ENCODE results near the gene OCEL1.
A peak's percentile ranks its signal among the peaks of the same experiment; 100 is the strongest.
"Not testable (repeated sequence)": the region's sequence is repeated elsewhere in the genome, so short reads cannot be mapped to it uniquely, and the experiment has no call there.

The OCEL1 gene

GRCh38 chr19:17184371-17184841 lies 41.6 kb upstream of the OCEL1 start:
- Mint-ChIP-seq H3K4me3 (no peak overlapping the region), H3K27me3 (ENCODE audit: low read depth) (peaks cover 8% of the 10 kb centered on the region), H3K4me1 (peaks cover 5% of the 10 kb centered on the region), H3K9me3 (no peaks in the 10 kb centered on the region), H3K27ac (peak overlapping the region in 2 of 3 experiments; percentile 8 to 27), H3K36me3 (ENCODE audit: low read depth) (peaks cover 42% of the 10 kb centered on the region)
- TF ChIP-seq CTCF (IDR thresholded peaks at IDR 0.05; ENCODE audit: unreplicated experiment in 3 of 3), result no peak

GRCh38 chr19:17185590-17185989 lies 40.4 kb upstream of the OCEL1 start:
- no peaks in the 10 kb centered on the region for H3K9me3 Mint-ChIP-seq
- no peak overlapping the region for H3K4me3 Mint-ChIP-seq
- peaks cover 44% of the 10 kb centered on the region for H3K36me3 Mint-ChIP-seq (ENCODE audit: low read depth)
- TF ChIP-seq CTCF (IDR thresholded peaks at IDR 0.05; ENCODE audit: unreplicated experiment in 3 of 3), result no peak
- peaks cover 5% of the 10 kb centered on the region for H3K4me1 Mint-ChIP-seq
- H3K27ac Mint-ChIP-seq, result no peak overlapping the region
- peaks cover 8% of the 10 kb centered on the region for H3K27me3 Mint-ChIP-seq (ENCODE audit: low read depth)

DNA sequence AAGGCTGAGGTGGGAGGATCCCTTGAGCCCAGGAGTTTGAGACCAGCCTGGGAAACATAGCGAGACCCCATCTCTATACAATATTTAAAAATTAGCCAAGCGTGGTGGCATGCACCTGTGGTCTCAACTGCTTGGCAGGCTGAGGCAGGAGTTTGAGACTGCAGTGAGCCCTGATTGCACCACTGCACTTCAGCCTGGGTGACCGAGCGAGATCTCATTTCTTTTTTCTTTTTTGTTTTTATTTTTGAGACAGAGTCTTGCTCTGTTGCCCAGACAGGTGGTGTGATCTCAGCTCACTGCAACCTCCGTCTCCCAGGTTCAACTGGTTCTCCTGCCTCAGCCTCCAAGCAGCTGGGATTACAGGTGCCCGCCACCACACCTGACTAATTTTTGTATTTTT lies 34.3 kb upstream of the OCEL1 start:
- H3K27me3 Mint-ChIP-seq (ENCODE audit: low read depth); H3K4me1 Mint-ChIP-seq; H3K9me3 Mint-ChIP-seq; H3K27ac Mint-ChIP-seq; H3K4me3 Mint-ChIP-seq: not testable (repeated sequence)
- peaks cover 45% of the 10 kb centered on the region for H3K36me3 Mint-ChIP-seq (ENCODE audit: low read depth)

DNA sequence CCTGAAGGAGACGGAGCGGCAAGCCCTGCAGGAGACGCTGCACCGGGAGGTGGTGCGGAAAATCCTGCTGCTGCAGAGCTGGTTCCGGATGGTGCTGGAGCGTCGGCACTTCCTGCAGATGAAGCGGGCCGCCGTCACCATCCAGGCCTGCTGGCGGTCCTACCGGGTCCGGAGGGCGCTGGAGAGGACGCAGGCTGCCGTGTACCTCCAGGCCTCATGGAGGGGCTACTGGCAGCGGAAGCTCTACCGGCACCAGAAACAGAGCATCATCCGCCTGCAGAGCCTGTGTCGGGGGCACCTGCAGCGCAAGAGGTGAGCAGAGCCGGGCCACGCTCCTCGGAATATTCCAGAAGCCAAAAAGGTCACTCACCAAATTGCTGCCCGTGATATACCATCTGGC lies 33.3 kb upstream of the OCEL1 start:
- H3K27ac Mint-ChIP-seq, result no peak overlapping the region
- H3K4me1 Mint-ChIP-seq, result no peaks in the 10 kb centered on the region
- no peak for TF ChIP-seq CTCF (IDR thresholded peaks at IDR 0.05; ENCODE audit: unreplicated experiment in 3 of 3)
- H3K4me3 Mint-ChIP-seq, result no peak overlapping the region
- H3K36me3 Mint-ChIP-seq (ENCODE audit: low read depth), result peaks cover 49% of the 10 kb centered on the region
- no peaks in the 10 kb centered on the region for H3K27me3 Mint-ChIP-seq (ENCODE audit: low read depth)
- no peaks in the 10 kb centered on the region for H3K9me3 Mint-ChIP-seq

GRCh38 chr19:17194608-17195007 lies 31.4 kb upstream of the OCEL1 start:
- no peak overlapping the region for H3K4me3 Mint-ChIP-seq
- H3K27me3 Mint-ChIP-seq (ENCODE audit: low read depth), result no peaks in the 10 kb centered on the region
- H3K9me3 Mint-ChIP-seq, result no peaks in the 10 kb centered on the region
- no peak overlapping the region for H3K27ac Mint-ChIP-seq
- TF ChIP-seq CTCF (IDR thresholded peaks at IDR 0.05; ENCODE audit: unreplicated experiment in 3 of 3), result no peak
- H3K36me3 Mint-ChIP-seq (ENCODE audit: low read depth), result peaks cover 57% of the 10 kb centered on the region
- H3K4me1 Mint-ChIP-seq, result no peaks in the 10 kb centered on the region

DNA sequence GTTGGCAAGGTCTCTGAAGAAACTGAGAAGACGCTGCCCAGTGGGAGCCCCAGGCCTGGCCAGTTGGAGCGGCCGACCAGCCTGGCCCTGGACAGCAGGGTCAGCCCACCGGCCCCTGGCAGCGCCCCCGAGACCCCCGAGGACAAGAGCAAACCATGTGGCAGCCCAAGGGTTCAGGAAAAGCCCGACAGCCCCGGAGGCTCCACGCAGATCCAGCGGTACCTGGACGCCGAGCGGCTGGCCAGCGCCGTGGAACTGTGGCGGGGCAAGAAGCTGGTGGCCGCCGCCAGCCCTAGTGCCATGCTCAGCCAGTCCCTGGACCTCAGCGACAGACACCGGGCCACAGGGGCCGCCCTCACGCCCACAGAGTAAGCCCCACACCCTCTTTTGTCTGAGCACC lies 30.9 kb upstream of the OCEL1 start:
- Mint-ChIP-seq H3K27ac (no peak overlapping the region), H3K36me3 (ENCODE audit: low read depth) (peaks cover 58% of the 10 kb centered on the region), H3K27me3 (ENCODE audit: low read depth) (no peaks in the 10 kb centered on the region), H3K4me1 (no peaks in the 10 kb centered on the region), H3K9me3 (no peaks in the 10 kb centered on the region), H3K4me3 (no peak overlapping the region)
- TF ChIP-seq CTCF (IDR thresholded peaks at IDR 0.05; ENCODE audit: unreplicated experiment in 3 of 3), result no peak
